GM12801 (cell line): Measurements from ENCODE around the gene CCL18.

Source experiments
- CTCF ChIP-seq: IDR thresholded peaks from one replicate; pipeline ENCODE4 v1.5.1; 2011; ENCODE audit warnings: control low read depth; ENCODE audit not compliant: insufficient read length; ENCODE audit errors: extremely low read depth

Gene CCL18

GRCh38 chr17:36063786-36064541 is at the start of gene CCL18:
CCL18 (plus strand) TSS chr17:36064272; CDS start chr17:36064343, 71 bp downstream.
- no peak for TF ChIP-seq CTCF

- no peak for TF ChIP-seq CTCF
Measured at GRCh38 chr17:36014946-36015345, 49.1 kb upstream of the CCL18 start.

GRCh38 chr17:36016555-36016954 is 47.5 kb upstream of the CCL18 start:
- TF ChIP-seq CTCF = no peak

- TF ChIP-seq CTCF = no peak
Measured at GRCh38 chr17:36017799-36018198, 46.3 kb upstream of the CCL18 start, which contains the start of gene CCL23. CCL23 (minus strand) TSS chr17:36017972; CDS start chr17:36017897, 75 bp downstream.

- no peak for TF ChIP-seq CTCF
Measured at GRCh38 chr17:36019423-36019822, 44.6 kb upstream of the CCL18 start.

- no peak for TF ChIP-seq CTCF
Measured at GRCh38 chr17:36024106-36024869, 39.8 kb upstream of the CCL18 start.

- TF ChIP-seq CTCF = no peak
Measured at GRCh38 chr17:36027761-36028160, 36.3 kb upstream of the CCL18 start.
